Neural progenitor cell (in vitro differentiated cells): ENCODE measurements around the gene VANGL2. TPM values are rescaled to one million over a fixed set of nuclear protein-coding genes. Genes with fewer than 3 reads are reported as not detected.
A peak's percentile ranks its signal among the peaks of the same experiment; 100 is the strongest.

Experiments
- DNase-seq: peaks from one replicate; pipeline ENCODE4 v3.0.0-alpha.2; 2016; ENCODE audit warnings: low spot score
- H2AFZ ChIP-seq: fragments of 200-600 bp; sonication (generic); replicated peaks from 2 replicates; pipeline ENCODE4 v1.6.1; 2016; ENCODE audit warnings: antibody characterized with exemption
- H3F3A ChIP-seq: fragments of 200-600 bp; sonication (generic); 2 replicates; pipeline ENCODE4 v1.6.1; 2016; ENCODE audit warnings: antibody characterized with exemption, low read depth
- H3K27ac ChIP-seq: fragments of 200-600 bp; sonication (generic); 2 replicates; pipeline ENCODE4 v1.5.1; 2016; ENCODE audit warnings: mild to moderate bottlenecking
- H3K27me3 ChIP-seq: fragments of 200-600 bp; sonication (generic); 2 replicates; pipeline ENCODE4 v1.6.1; 2016; ENCODE audit warnings: mild to moderate bottlenecking, moderate library complexity
- H3K36me3 ChIP-seq: fragments of 200-600 bp; sonication (generic); 2 replicates; pipeline ENCODE4 v1.5.1; 2016
- H3K4me1 ChIP-seq: fragments of 200-600 bp; sonication (generic); 2 replicates; pipeline ENCODE4 v1.6.1; 2016; ENCODE audit warnings: mixed run types
- H3K4me2 ChIP-seq: fragments of 200-600 bp; sonication (generic); 2 replicates; pipeline ENCODE4 v1.6.1; 2016
- H3K4me3 ChIP-seq: fragments of 200-600 bp; sonication (generic); 2 replicates; pipeline ENCODE4 v1.5.1; 2016
- H3K79me2 ChIP-seq: fragments of 200-600 bp; sonication (generic); 2 replicates; pipeline ENCODE4 v1.6.1; 2016; ENCODE audit warnings: low read depth
- H3K9ac ChIP-seq: fragments of 200-600 bp; sonication (generic); 2 replicates; pipeline ENCODE4 v1.6.1; 2016
- H3K9me3 ChIP-seq: fragments of 200-600 bp; sonication (generic); 2 replicates; pipeline ENCODE4 v1.5.1; 2016; ENCODE audit warnings: low read depth
- H4K20me1 ChIP-seq: fragments of 200-600 bp; sonication (generic); 2 replicates; pipeline ENCODE4 v1.6.1; 2016; ENCODE audit warnings: low read depth
- H3K27ac Mint-ChIP-seq: 3 replicates; pipeline ENCODE4 v1.8.0; 2021; ENCODE audit warnings: mixed read lengths
- H3K27me3 Mint-ChIP-seq: 2 replicates; pipeline ENCODE4 v1.8.0; 2022; ENCODE audit warnings: low read depth, mild to moderate bottlenecking, inconsistent platforms, moderate library complexity, mixed read lengths; ENCODE audit not compliant: insufficient read depth
- H3K36me3 Mint-ChIP-seq: 3 replicates; pipeline ENCODE4 v1.8.0; 2021; ENCODE audit warnings: mixed read lengths
- H3K4me1 Mint-ChIP-seq: 3 replicates; pipeline ENCODE4 v1.8.0; 2021; ENCODE audit warnings: mixed read lengths
- H3K4me3 Mint-ChIP-seq: 3 replicates; pipeline ENCODE4 v1.8.0; 2021; ENCODE audit warnings: mild to moderate bottlenecking, moderate library complexity, mixed read lengths
- H3K9me3 Mint-ChIP-seq: 3 replicates; pipeline ENCODE4 v1.8.0; 2020; ENCODE audit warnings: mixed read lengths
- EZH2 ChIP-seq: fragments of 200-600 bp; sonication (generic); IDR thresholded peaks from 2 replicates; pipeline ENCODE4 v1.6.1; 2017; ENCODE audit warnings: antibody characterized with exemption, mild to moderate bottlenecking, moderate library complexity
- EZH2phosphoT487 ChIP-seq: fragments of 200-600 bp; sonication (generic); IDR thresholded peaks from 2 replicates; pipeline ENCODE4 v1.6.1; 2017; ENCODE audit warnings: antibody characterized with exemption
- total RNA-seq: library from RNA; depleted of rRNA; stranded (reverse); fragments of >200 nt; gene quantifications from 2 replicates; pipeline ENCODE4 v1.2.3, GENCODE V29; 2015; ENCODE audit warnings: low replicate concordance
- TF ChIP-seq, protein P1 (sequence below): fragments of 200-600 bp; sonication (generic); IDR thresholded peaks from 2 replicates; pipeline ENCODE4 v1.5.1; 2017; ENCODE audit warnings: antibody characterized with exemption, mild to moderate bottlenecking

The VANGL2 gene
- total RNA-seq, 1 donor from 2014 or later, result 23.0 TPM

DNA sequence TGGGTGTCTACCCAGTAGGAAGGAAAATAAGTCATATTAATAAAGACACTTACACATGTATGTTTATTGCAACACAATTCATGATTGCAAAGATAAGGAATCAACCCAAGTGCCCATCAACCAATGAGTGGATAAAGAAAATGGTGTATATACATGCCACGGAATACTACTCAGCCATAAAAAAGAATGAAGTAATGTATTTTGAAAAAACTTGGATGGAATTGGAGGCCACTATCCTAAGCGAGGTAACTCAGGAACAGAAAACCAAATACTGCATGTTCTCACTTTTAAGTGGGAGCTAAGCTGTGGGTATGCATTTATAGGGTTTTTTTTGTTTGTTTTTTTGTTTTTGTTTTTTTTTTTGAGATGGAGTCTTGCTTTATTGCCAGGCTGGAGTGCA lies 49.1 kb downstream of the VANGL2 start:
- H3F3A ChIP-seq, result no peaks in the 10 kb centered on the region
- H3K9ac ChIP-seq, result no peak overlapping the region
- Mint-ChIP-seq H3K4me1 (no peaks in the 10 kb centered on the region), H3K36me3 (no peaks in the 10 kb centered on the region), H3K27me3 (peaks cover 3% of the 10 kb centered on the region), H3K27ac (no peak overlapping the region), H3K4me3 (no peak overlapping the region), H3K9me3 (no peaks in the 10 kb centered on the region)
- no peaks in the 10 kb centered on the region for H3K27me3 ChIP-seq
- H4K20me1 ChIP-seq, result no peaks in the 10 kb centered on the region
- no peaks in the 10 kb centered on the region for H3K9me3 ChIP-seq
- no peaks in the 10 kb centered on the region for H3K79me2 ChIP-seq
- DNase-seq, result no peak
- no peak overlapping the region for H2AFZ ChIP-seq
- no peak for TF ChIP-seq EZH2
- no peak overlapping the region for H3K4me3 ChIP-seq
- H3K27ac ChIP-seq, result no peak overlapping the region
- no peaks in the 10 kb centered on the region for H3K4me1 ChIP-seq
- no peaks in the 10 kb centered on the region for H3K36me3 ChIP-seq
- no peak overlapping the region for H3K4me2 ChIP-seq

DNA sequence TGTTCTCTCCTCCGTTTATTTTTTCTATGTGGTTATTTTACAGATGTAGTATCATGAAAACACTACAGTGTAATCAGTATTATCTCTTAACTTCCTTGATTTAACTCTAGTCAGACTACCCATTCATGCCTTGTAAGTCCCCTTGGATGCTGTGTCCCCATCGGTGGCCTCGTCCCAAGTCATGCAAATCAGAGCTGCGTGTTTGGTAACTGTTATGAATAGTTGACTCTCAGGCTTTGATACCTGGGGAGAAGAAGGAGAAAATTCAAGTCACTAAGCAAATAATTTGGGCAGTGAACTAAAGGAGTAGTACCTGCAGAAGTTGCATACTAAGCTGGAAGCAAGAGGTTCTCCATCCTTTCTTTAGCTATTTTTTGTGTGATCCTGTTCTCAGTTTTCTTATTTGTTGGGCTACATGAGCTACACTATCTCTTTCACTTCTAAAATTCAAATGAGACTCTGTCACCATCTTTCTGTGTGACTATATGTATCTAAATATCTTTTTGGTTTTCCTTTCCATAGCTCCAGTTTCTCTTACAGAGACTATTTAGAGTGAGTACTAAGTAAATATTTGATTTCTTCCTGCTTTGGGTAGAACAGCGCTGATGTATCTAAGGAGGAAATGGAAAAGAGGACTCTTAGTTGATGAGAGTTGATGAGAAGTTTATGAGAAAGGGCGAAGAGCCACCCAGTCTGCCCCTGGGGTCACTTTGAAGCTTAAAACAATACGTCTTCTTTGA lies 50.9 kb downstream of the VANGL2 start:
- Histone ChIP-seq H3F3A (no peaks in the 10 kb centered on the region), H2AFZ (peak overlapping the region; percentile 72), H3K9ac (no peak overlapping the region), H3K79me2 (no peaks in the 10 kb centered on the region), H3K9me3 (no peaks in the 10 kb centered on the region), H3K27me3 (no peaks in the 10 kb centered on the region), H3K4me2 (no peak overlapping the region), H4K20me1 (no peaks in the 10 kb centered on the region), H3K4me1 (no peaks in the 10 kb centered on the region), H3K36me3 (no peaks in the 10 kb centered on the region), H3K27ac (no peak overlapping the region), H3K4me3 (no peak overlapping the region)
- no peaks in the 10 kb centered on the region for H3K36me3 Mint-ChIP-seq
- no peak overlapping the region for H3K27ac Mint-ChIP-seq
- no peak for DNase-seq
- H3K9me3 Mint-ChIP-seq, result no peaks in the 10 kb centered on the region
- H3K4me3 Mint-ChIP-seq, result no peak overlapping the region
- H3K4me1 Mint-ChIP-seq, result no peaks in the 10 kb centered on the region
- TF ChIP-seq EZH2 (no peak), EZH2phosphoT487 (no peak)
- TF ChIP-seq, protein P1, sequence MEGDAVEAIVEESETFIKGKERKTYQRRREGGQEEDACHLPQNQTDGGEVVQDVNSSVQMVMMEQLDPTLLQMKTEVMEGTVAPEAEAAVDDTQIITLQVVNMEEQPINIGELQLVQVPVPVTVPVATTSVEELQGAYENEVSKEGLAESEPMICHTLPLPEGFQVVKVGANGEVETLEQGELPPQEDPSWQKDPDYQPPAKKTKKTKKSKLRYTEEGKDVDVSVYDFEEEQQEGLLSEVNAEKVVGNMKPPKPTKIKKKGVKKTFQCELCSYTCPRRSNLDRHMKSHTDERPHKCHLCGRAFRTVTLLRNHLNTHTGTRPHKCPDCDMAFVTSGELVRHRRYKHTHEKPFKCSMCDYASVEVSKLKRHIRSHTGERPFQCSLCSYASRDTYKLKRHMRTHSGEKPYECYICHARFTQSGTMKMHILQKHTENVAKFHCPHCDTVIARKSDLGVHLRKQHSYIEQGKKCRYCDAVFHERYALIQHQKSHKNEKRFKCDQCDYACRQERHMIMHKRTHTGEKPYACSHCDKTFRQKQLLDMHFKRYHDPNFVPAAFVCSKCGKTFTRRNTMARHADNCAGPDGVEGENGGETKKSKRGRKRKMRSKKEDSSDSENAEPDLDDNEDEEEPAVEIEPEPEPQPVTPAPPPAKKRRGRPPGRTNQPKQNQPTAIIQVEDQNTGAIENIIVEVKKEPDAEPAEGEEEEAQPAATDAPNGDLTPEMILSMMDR, result no peak
- no peaks in the 10 kb centered on the region for H3K27me3 Mint-ChIP-seq

DNA sequence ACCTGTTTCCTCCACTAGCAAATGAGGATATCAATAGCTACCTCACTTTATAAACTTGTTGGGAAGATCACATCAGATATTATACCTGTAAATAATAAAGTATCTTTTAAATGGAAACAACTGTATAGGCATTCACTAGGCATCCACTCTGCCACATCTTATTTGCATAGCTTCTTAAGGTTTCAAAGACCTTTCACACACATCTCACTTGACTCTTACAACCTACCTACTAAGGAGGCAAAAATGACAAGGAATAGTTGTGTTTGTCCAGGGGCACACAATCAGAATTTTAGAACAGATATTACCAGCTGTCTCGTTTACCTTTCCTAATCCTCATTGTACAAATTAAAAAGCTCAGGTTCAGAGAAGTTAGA lies 51.5 kb downstream of the VANGL2 start:
- H3K4me1 ChIP-seq, result no peaks in the 10 kb centered on the region
- no peaks in the 10 kb centered on the region for H4K20me1 ChIP-seq
- no peak for DNase-seq
- no peak overlapping the region for H3K4me3 Mint-ChIP-seq
- no peak overlapping the region for H3K9ac ChIP-seq
- H3K27ac Mint-ChIP-seq, result no peak overlapping the region
- no peaks in the 10 kb centered on the region for H3K27me3 Mint-ChIP-seq
- H3K9me3 Mint-ChIP-seq, result no peaks in the 10 kb centered on the region
- H3K4me2 ChIP-seq, result no peak overlapping the region
- H3K36me3 Mint-ChIP-seq, result no peaks in the 10 kb centered on the region
- no peaks in the 10 kb centered on the region for H3K9me3 ChIP-seq
- no peaks in the 10 kb centered on the region for H3K27me3 ChIP-seq
- H3K36me3 ChIP-seq, result no peaks in the 10 kb centered on the region
- H3K79me2 ChIP-seq, result no peaks in the 10 kb centered on the region
- no peak overlapping the region for H3K27ac ChIP-seq
- TF ChIP-seq, protein P1, result no peak
- no peak for TF ChIP-seq EZH2phosphoT487
- TF ChIP-seq EZH2, result no peak
- no peak overlapping the region for H3K4me3 ChIP-seq
- H3K4me1 Mint-ChIP-seq, result no peaks in the 10 kb centered on the region
- H2AFZ ChIP-seq, result no peak overlapping the region
- H3F3A ChIP-seq, result no peaks in the 10 kb centered on the region

DNA sequence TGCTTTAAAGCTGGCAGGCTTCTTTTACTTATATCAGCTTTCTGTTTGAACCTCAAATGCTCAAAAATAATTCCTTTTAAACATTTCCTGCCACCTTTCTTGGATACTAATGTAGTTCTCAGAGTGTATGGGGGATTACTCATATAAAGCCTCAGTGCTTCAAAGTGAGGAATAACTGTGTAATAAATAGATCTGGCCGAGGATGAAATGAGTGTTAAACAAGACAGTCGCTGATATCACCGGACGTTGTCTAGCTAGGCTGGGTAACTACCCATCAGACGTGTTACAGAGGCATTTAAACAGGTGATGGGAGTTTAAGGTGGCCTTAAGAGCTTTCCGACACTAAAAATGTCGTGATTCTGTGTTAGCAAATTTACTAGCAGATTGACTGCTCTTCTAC lies 53.1 kb downstream of the VANGL2 start:
- Histone ChIP-seq H3K27me3 (no peaks in the 10 kb centered on the region), H3K4me2 (no peak overlapping the region), H3K4me3 (no peak overlapping the region), H3K36me3 (no peaks in the 10 kb centered on the region), H3K9ac (no peak overlapping the region), H4K20me1 (no peaks in the 10 kb centered on the region), H3K79me2 (no peaks in the 10 kb centered on the region), H3K4me1 (no peaks in the 10 kb centered on the region), H3F3A (no peaks in the 10 kb centered on the region), H3K27ac (no peak overlapping the region), H3K9me3 (no peaks in the 10 kb centered on the region), H2AFZ (no peak overlapping the region)
- H3K4me1 Mint-ChIP-seq, result no peaks in the 10 kb centered on the region
- DNase-seq, result no peak
- no peak overlapping the region for H3K4me3 Mint-ChIP-seq
- TF ChIP-seq EZH2phosphoT487 (no peak), EZH2 (no peak)
- TF ChIP-seq, protein P1, result no peak
- no peaks in the 10 kb centered on the region for H3K9me3 Mint-ChIP-seq
- no peaks in the 10 kb centered on the region for H3K27me3 Mint-ChIP-seq
- H3K27ac Mint-ChIP-seq, result no peak overlapping the region
- H3K36me3 Mint-ChIP-seq, result no peaks in the 10 kb centered on the region
